ENCODE results near the gene USH2A. TPM values are rescaled to one million over a fixed set of nuclear protein-coding genes. Genes with fewer than 3 reads are reported as not detected.

USH2A gene
- total RNA-seq, 1 donor from 2014 or later: 0.04 TPM

DNA sequence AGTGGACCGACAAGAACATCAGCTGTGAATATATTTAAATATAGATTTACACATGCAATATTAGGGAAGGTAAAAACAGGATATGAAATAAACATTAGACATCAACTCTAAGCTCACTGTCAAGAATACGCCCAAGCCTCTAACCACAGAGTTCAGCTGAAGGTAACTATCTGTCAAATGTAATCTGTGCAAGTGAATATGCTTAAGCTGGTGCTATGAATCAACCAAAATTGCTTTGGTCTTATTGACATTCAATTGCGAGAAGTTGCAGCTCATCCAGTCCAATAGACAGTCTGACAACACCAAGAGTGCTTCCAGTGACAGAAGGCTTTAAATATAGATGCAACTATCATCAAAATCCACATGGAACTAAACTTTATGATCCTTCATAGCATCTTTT is 32.3 kb downstream of the USH2A start:
- Histone ChIP-seq H3K79me2 (ENCODE audit: low read depth) (no peaks in the 10 kb centered on the region), H3K4me1 (peaks cover 23% of the 10 kb centered on the region), H3K27me3 (peaks cover 19% of the 10 kb centered on the region), H3K9me3 (ENCODE audit: low read depth) (no peaks in the 10 kb centered on the region), H3F3A (ENCODE audit: low read depth) (no peaks in the 10 kb centered on the region), H3K9ac (no peak overlapping the region), H2AFZ (replicated peaks) (no peak overlapping the region), H3K4me2 (no peak overlapping the region), H4K20me1 (ENCODE audit: low read depth) (no peaks in the 10 kb centered on the region), H3K27ac (no peak overlapping the region), H3K4me3 (no peak overlapping the region), H3K36me3 (no peaks in the 10 kb centered on the region)
- H3K4me1 Mint-ChIP-seq: peaks cover 42% of the 10 kb centered on the region
- TF ChIP-seq EZH2 (IDR thresholded peaks at IDR 0.05): no peak
- H3K27ac Mint-ChIP-seq: no peak overlapping the region
- no peak overlapping the region for H3K4me3 Mint-ChIP-seq
- H3K27me3 Mint-ChIP-seq (ENCODE audit: insufficient read depth, low read depth): no peaks in the 10 kb centered on the region
- no peaks in the 10 kb centered on the region for H3K36me3 Mint-ChIP-seq
- no peak for DNase-seq (ENCODE audit: low spot score)
- H3K9me3 Mint-ChIP-seq: peaks cover 3% of the 10 kb centered on the region

DNA sequence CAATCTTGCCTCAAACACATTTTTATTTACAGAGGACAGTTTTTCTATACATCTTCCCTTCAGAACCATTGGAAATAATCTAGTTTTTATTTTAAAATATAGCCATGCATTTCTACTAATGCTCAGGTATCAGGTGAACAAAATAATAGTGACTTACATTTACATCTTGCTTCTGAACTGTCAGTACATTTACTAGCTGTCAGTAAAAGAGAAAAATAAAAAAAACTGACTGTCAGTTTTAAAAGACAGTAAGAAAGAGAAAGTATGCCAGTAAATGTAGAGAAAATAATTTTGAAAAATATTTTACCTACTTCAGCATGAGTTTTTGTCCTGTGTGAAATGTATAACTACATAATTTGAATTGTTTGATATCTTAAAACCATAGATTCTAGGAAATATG is 33.5 kb downstream of the USH2A start:
- Histone ChIP-seq H2AFZ (replicated peaks) (no peak overlapping the region), H3K4me1 (peaks cover 23% of the 10 kb centered on the region), H3K4me2 (no peak overlapping the region), H3K79me2 (ENCODE audit: low read depth) (no peaks in the 10 kb centered on the region), H3K36me3 (no peaks in the 10 kb centered on the region), H3K9ac (no peak overlapping the region), H3K27ac (no peak overlapping the region), H4K20me1 (ENCODE audit: low read depth) (no peaks in the 10 kb centered on the region), H3K9me3 (ENCODE audit: low read depth) (no peaks in the 10 kb centered on the region), H3F3A (ENCODE audit: low read depth) (no peaks in the 10 kb centered on the region), H3K27me3 (peaks cover 19% of the 10 kb centered on the region), H3K4me3 (no peak overlapping the region)
- H3K4me1 Mint-ChIP-seq: peaks cover 51% of the 10 kb centered on the region
- H3K9me3 Mint-ChIP-seq: peaks cover under 1% of the 10 kb centered on the region
- no peak overlapping the region for H3K4me3 Mint-ChIP-seq
- no peak for DNase-seq (ENCODE audit: low spot score)
- peak overlapping the region; percentile 97 for H3K27ac Mint-ChIP-seq
- no peaks in the 10 kb centered on the region for H3K36me3 Mint-ChIP-seq
- TF ChIP-seq EZH2 (IDR thresholded peaks at IDR 0.05): no peak
- peaks cover 2% of the 10 kb centered on the region for H3K27me3 Mint-ChIP-seq (ENCODE audit: insufficient read depth, low read depth)

DNA sequence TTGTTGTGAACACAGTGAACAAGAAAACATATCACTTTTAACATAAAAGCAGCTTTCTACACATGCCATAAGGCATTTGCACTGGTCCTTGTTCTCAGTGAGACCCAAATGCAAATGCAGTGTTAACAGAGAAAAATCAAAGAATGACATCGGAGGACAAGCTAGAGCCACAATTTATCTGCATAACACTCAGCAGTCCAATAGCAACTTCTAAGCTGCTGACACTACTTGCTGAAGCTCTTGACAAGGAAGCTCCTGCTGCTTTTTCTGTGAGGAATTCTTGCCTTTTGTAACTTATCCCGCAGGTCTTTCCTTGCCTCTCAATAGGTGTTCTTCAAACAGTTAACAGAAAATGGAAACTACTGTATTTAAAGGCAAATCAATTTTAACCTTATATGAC is 34.7 kb downstream of the USH2A start:
- Histone ChIP-seq H3K9me3 (ENCODE audit: low read depth) (no peaks in the 10 kb centered on the region), H3K4me3 (no peak overlapping the region), H4K20me1 (ENCODE audit: low read depth) (no peaks in the 10 kb centered on the region), H3K4me1 (peaks cover 23% of the 10 kb centered on the region), H3K9ac (no peak overlapping the region), H2AFZ (replicated peaks) (no peak overlapping the region), H3K4me2 (peak overlapping the region; percentile 63), H3K27ac (no peak overlapping the region), H3F3A (ENCODE audit: low read depth) (no peaks in the 10 kb centered on the region), H3K27me3 (peaks cover 19% of the 10 kb centered on the region), H3K79me2 (ENCODE audit: low read depth) (no peaks in the 10 kb centered on the region), H3K36me3 (no peaks in the 10 kb centered on the region)
- H3K36me3 Mint-ChIP-seq: no peaks in the 10 kb centered on the region
- H3K4me3 Mint-ChIP-seq: peak overlapping the region; percentile 35
- no peaks in the 10 kb centered on the region for H3K9me3 Mint-ChIP-seq
- H3K27me3 Mint-ChIP-seq (ENCODE audit: insufficient read depth, low read depth): peaks cover 2% of the 10 kb centered on the region
- no peak for TF ChIP-seq EZH2 (IDR thresholded peaks at IDR 0.05)
- peak overlapping the region; percentile 98 for H3K27ac Mint-ChIP-seq
- DNase-seq (ENCODE audit: low spot score): peak; percentile 62
- peaks cover 51% of the 10 kb centered on the region for H3K4me1 Mint-ChIP-seq

DNA sequence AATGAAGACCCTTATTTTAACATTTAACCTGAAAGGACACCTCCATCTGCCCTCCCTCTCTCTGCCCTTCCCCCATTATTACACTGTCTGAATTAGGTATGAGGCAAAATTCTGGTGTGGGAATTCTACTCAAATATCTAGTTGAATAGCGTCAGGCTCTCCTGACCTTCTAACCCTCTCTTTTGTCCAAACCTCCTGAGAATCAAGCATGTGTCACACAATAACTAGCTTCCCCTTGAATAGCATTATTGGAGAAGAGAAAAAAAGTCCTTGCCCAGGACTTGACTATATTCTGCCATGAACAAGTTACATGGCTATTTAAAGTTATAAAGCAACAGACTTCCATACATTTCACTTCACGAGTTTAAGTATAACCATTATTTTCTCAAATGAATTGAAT is 35.5 kb downstream of the USH2A start:
- Mint-ChIP-seq H3K9me3 (no peaks in the 10 kb centered on the region), H3K4me1 (peaks cover 51% of the 10 kb centered on the region), H3K4me3 (peak overlapping the region; percentile 25), H3K27me3 (ENCODE audit: insufficient read depth, low read depth) (peaks cover 2% of the 10 kb centered on the region), H3K36me3 (no peaks in the 10 kb centered on the region), H3K27ac (peak overlapping the region; percentile 98)
- Histone ChIP-seq H3K36me3 (no peaks in the 10 kb centered on the region), H3K79me2 (ENCODE audit: low read depth) (no peaks in the 10 kb centered on the region), H3K27me3 (peaks cover 19% of the 10 kb centered on the region), H3K4me1 (peaks cover 23% of the 10 kb centered on the region), H3F3A (ENCODE audit: low read depth) (no peaks in the 10 kb centered on the region), H3K27ac (no peak overlapping the region), H3K9me3 (ENCODE audit: low read depth) (no peaks in the 10 kb centered on the region), H4K20me1 (ENCODE audit: low read depth) (no peaks in the 10 kb centered on the region), H3K9ac (no peak overlapping the region), H3K4me3 (no peak overlapping the region), H2AFZ (replicated peaks) (no peak overlapping the region), H3K4me2 (peak overlapping the region; percentile 63)
- DNase-seq (ENCODE audit: low spot score): peak; percentile 23
- TF ChIP-seq EZH2phosphoT487 (IDR thresholded peaks at IDR 0.05) (no peak), EZH2 (IDR thresholded peaks at IDR 0.05) (no peak)
- TF ChIP-seq, protein P1, sequence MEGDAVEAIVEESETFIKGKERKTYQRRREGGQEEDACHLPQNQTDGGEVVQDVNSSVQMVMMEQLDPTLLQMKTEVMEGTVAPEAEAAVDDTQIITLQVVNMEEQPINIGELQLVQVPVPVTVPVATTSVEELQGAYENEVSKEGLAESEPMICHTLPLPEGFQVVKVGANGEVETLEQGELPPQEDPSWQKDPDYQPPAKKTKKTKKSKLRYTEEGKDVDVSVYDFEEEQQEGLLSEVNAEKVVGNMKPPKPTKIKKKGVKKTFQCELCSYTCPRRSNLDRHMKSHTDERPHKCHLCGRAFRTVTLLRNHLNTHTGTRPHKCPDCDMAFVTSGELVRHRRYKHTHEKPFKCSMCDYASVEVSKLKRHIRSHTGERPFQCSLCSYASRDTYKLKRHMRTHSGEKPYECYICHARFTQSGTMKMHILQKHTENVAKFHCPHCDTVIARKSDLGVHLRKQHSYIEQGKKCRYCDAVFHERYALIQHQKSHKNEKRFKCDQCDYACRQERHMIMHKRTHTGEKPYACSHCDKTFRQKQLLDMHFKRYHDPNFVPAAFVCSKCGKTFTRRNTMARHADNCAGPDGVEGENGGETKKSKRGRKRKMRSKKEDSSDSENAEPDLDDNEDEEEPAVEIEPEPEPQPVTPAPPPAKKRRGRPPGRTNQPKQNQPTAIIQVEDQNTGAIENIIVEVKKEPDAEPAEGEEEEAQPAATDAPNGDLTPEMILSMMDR (IDR thresholded peaks at IDR 0.05): no peak

DNA sequence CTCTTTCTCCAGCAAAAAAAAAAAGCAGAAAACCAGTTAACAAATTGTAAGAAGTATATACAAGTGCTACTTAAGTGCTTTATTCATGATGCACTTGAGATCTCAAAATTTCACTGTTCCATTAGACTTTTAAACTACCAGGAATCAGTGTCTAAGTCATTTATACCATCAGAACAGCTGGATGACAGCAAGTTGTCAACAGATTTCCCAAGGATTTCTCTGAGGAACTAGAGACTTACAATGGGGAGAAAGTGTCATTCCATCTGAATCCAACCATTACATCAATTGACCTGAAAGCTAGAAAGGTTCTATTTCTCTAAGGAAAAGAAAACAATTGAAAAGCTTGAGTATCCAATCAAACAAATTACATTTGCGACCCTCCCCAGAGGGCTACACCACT is 43.8 kb downstream of the USH2A start:
- H3K79me2 ChIP-seq (ENCODE audit: low read depth): no peaks in the 10 kb centered on the region
- Mint-ChIP-seq H3K27me3 (ENCODE audit: insufficient read depth, low read depth) (no peaks in the 10 kb centered on the region), H3K27ac (no peak overlapping the region)

More for the DNA sequence above, 43.8 kb downstream of the USH2A start:
- H3K9me3 Mint-ChIP-seq: no peaks in the 10 kb centered on the region
- no peaks in the 10 kb centered on the region for H3F3A ChIP-seq (ENCODE audit: low read depth)
- H3K27ac ChIP-seq: no peak overlapping the region
- H3K9me3 ChIP-seq (ENCODE audit: low read depth): no peaks in the 10 kb centered on the region
- H3K4me2 ChIP-seq: no peak overlapping the region
- no peaks in the 10 kb centered on the region for H3K27me3 ChIP-seq
- H3K36me3 ChIP-seq: no peaks in the 10 kb centered on the region
- no peaks in the 10 kb centered on the region for H3K4me1 ChIP-seq
- H3K36me3 Mint-ChIP-seq: peaks cover 5% of the 10 kb centered on the region
- no peak overlapping the region for H3K9ac ChIP-seq
- no peak overlapping the region for H3K4me3 Mint-ChIP-seq
- no peak overlapping the region for H3K4me3 ChIP-seq
- no peaks in the 10 kb centered on the region for H3K4me1 Mint-ChIP-seq
- H2AFZ ChIP-seq (replicated peaks): no peak overlapping the region
- no peak for DNase-seq (ENCODE audit: low spot score)
- TF ChIP-seq, protein P1 (IDR thresholded peaks at IDR 0.05): no peak
- TF ChIP-seq EZH2 (IDR thresholded peaks at IDR 0.05) (no peak), EZH2phosphoT487 (IDR thresholded peaks at IDR 0.05) (no peak)
- no peaks in the 10 kb centered on the region for H4K20me1 ChIP-seq (ENCODE audit: low read depth)
